Activated gamma-delta T cell treated with Interleukin-2 at 50 U/mL for 16 hours (primary cell): ENCODE measurements around the gene P2RX6.
"Not testable (repeated sequence)": the region's sequence is repeated elsewhere in the genome, so short reads cannot be mapped to it uniquely, and the experiment has no call there.

ENCODE experiments used
- DNase-seq: peaks from one replicate; pipeline ENCODE4 v3.0.0-alpha.2; 2020

Gene P2RX6

DNA sequence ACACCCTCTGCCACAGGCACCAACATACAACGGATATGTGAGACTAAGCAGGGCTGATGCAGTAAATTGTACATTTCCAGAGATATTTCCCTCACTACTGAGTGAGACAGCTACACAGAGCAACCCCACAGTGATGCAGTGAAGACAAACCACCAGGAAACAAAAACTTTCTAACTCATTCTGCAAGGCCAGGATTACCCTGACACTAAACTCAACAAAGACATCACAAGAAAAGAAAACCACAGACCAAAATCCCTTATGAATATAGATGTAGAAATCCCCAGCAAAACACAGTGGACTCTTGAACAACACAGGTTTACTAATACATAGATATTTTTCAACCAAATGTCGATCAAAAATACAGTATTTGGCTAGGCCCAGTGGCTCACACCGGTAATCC is 18.9 kb downstream of the P2RX6 start:
- no peak for DNase-seq

DNA sequence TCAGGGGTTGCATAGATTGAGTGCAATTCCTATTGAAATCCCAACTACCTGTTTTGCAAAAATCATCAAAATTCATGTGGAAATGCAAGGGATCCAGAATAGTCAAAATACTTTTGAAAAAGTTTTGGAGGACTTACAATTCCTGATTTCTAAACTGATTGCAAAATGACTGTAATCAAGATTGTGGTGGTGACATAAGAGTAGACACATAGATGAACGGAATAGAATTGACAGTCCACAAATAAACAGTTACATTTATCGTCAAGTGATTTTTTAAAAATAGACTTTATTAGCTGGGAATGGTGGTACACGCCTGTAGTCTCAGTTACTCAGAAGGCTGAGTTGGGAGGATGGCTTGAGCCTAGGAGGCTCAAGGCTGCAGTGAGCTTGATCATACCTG is 20.0 kb downstream of the P2RX6 start:
- no peak for DNase-seq

DNA sequence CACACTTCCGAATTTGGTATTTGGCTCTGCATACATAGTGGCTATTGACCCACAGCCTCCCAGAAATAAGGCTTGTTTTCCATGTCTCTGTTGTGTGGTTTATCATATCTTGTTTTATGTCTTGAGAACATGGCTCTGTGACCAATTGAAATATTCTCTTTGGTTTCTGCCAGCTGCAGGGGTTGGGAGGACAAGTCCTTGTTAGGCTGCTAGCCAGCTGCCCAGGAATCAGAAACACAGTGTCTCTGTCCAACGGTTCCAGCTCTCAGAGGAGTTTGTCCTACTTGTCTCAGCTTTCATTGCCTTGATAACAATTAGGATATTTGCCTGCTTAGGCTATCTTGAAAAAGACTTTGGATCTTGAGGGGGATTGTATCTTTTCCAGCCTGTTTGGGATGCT is 23.4 kb downstream of the P2RX6 start:
- DNase-seq: no peak

DNA sequence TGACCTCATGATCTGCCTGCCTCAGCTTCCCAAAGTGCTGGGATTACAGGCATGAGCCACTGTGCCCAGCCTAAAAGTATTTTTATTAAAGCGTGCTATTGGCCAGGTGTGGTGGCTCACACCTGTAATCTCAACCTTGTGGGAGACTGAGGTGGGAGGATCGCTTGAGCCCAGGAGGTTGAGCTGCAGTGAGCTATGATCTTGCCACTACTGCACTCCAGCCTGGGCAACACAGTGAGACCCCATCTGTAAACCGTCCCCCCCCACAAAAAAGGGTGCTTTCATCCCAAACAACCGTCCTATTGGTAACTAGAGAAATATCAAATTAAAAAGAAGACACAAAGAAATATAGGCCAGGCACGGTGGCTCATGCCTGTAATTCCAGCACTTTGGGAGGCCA is 24.2 kb downstream of the P2RX6 start:
- not testable (repeated sequence) for DNase-seq

DNA sequence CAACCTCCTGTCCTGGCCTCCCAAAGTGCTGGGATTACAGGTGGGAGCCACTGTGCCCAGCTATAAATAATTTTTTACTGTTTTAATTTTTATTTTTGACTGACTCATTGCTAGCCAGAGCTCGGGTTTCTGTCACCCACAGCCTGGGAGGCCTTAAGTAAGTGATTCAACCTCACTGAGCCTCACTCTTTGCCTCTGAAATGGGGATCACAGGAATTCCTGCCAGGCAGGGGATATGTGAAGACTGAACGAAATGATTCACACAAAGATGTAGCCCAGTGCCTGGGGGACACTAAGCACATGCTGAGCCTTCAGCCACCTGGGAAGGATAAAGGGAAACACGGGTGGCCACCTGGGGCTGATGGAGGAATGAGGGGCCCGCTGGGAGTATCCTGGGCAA is 27.0 kb downstream of the P2RX6 start:
- DNase-seq: no peak

DNA sequence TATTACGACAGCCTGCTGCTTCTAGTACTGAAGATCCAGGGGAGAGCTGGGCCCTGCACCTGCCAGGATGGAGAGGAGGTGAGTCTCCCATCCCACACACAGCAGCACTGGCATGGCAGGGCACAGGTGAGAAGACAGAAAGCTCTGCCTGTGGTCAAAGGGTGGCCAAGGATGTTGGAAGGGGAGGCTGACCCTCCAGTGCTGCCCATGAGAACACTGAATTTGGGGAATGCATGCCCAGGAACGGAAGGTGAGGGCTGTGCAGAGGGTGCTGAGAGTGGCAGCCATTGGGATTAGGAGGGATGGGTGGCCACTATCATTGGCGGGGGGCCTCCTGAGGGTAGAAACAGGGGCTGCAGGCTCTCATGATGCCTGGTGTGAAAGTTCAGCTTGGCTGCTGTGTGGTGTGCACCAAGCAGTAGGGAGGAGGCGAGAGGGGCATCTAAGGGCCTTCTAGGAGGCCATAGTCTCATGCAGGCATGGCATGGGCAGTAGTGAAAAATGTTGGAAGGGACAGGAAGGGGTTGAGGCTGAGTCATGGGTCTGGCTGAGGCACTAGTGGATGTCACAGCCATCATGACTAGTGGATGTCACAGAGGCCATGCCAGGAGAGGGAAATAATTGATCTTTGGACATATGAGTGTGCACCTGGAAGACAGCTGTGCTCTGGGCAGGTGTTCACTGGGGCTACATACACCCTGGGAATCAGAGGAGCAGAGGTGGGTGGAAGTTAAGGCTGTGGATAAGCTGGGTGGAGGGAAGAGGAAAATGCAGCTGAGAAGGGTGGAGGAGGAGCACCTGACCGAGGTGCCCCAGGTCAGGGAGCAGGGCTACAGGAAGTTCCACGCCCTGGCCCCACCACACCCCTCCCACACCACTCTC is 28.3 kb downstream of the P2RX6 start:
- DNase-seq: no peak

DNA sequence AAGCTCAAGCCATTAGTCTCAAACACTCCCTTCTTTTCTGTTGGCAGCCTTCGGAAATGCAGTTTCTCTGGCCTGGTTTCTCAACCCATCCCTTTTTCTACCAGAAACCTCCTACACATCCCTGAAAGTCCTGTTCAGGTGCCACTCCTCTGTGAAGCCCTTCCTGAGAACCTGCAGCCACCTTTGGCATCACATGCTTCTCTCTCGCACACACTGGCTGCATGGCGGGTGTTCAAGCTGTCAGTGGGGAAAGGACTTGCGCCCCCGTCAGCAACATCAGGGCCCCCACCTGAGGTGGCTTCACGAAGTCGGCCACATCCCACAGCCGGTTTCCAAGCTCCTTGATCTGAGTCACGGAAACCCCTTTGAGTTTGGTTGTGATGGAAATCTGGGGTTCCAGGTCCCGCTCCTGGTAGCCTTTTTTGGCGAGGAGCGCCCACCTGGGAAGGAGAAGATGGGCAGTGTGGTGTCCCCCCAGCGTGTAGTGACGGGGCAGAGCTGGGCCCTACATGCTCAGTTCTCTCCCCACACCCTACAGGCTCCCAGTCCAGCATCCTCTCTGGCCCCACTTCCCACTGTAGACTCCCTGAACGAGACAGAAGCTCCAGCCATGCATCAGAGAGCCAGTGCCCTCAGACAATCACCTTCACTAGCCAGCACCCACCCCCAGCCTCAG is 29.0 kb downstream of the P2RX6 start:
- no peak for DNase-seq

DNA sequence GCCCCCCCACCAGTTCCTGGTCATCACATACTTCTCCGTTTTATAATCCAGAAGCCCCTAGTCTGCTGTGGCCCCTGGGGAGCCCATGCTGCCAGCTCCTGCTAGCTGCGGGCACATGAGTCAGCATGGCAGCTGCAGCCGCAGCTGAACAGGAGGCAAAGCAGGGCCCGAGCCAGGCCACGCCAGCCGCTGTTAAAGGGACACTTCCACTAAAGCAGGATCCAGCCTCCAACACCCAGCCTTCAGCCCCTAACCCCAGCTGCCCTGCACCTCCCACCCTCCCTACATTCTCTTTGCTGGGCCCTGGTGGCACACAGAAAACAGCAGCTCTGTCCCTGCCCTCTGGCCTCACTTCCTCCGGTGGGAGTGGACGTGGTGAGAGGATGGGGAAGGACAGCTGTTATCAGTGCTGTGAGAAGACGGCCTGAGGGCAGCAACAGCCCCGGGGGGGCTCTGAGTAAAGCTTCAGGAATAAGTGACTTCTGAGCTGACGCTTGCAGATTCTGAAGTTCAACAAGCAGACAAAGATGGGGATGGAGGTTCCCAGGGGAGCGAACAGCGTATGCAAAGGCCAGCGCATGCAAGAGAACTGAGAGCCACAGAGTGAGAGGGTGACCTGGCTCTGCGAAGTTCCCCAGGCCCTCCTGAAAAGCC is 30.1 kb downstream of the P2RX6 start:
- DNase-seq: no peak

DNA sequence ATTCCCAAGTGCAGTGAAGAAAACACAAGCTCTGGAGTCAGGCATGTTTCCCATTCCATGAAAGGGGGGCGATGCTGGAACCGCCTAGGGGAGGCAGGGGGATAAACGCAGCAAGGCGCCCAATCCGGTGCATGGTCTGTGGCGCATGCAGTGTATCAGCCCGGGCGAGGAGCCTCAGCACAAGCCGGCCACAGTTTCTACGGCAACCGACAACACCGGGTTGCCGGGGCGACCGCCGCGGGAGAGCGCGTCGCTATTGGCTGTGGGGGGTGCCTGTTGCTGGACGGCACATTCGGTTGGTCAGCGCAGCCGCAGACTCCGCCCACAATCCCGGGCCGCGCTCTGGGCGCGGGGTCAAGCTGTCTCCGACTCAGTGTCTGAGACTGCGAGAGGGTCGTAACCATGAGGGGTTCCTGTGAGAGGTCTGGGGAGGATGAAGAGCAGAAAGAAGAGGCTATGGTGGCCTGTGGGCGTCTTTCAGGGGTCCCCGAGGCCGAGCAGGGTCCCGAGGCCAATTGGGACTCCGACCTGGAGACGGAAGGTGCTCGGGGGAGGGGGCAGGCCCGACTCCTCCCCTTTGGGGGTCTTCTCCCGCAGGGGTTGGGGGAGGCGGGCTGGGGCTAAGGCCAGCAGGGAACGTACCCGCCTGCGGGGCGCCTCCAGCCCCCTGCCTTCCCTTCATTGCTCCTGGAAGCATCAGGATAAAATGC is 30.8 kb downstream of the P2RX6 start, which contains the start of gene LRRC74B:
Gene LRRC74B (plus strand): TSS at position 362 of the 710 bp plus-strand sequence. CDS start 41 bp downstream, at position 403.
- peak; percentile 54 for DNase-seq

DNA sequence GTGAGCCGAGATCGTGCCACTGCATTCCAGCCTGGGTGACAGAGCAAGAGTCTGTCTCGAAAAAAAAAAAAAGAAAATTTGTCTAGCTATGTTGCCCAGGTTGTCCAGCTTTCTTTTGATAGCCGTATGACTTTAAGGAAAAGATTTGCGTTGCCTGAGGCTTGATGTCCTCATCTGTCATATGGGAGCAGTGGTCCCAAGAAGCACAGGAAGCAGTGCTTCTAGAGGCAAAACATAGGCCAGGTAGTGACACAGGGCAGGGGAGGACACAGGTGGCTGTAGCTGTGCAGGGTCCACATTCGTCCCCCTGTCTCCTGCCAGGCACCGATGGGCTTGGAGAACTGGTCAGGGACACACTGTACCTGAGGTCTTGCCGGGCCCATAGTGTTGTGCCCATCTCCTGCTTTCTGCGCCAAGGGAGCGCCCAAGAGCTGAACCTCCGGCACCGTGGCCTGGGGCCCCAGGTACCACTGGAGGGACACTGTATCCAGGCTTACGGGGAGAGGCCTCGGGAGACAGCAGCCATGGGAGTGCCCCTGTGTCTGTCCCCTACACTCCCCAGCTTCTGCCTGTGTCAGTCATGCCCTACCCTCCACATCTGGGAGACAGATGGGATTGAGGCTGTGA is 32.2 kb downstream of the P2RX6 start:
- DNase-seq: no peak

DNA sequence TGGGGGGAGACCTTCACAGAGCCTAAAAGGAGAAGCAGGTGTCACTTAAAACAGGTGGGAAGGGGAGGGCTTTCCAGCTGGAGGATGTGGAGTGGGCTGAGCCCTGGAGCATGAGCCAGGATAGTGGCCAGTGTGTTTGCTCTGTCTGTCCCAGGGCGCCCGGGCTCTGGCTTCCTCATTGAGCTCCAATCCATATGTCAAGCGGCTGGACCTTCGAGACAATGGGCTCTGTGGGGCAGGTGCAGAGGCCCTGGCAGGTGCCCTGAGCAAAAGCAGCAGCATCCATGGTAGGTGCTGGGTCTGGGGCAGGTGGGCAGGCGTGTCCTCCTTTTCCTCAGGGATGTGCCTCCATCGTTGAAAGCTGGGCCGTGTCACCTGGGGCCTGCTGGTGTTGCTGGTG is 32.8 kb downstream of the P2RX6 start:
- DNase-seq: no peak

DNA sequence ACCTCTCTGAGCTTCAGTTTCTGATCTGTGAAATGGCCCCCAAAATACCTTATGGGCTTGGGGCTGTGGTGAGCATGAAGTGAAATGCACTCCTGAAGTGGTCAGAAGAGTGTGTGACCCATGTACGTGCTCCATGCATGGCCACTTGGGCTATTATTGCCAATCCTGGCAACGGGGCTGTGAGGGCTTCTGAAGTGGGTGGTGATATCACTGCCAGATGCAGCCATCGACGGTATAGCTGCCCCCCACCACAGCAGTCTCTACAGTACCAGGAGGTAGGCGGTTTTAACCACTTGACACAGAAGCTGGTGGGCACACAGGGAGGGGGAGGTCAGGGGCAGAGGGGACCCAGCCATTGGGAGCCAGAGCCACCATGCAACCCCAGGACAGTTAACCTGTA is 33.5 kb downstream of the P2RX6 start:
- not testable (repeated sequence) for DNase-seq

DNA sequence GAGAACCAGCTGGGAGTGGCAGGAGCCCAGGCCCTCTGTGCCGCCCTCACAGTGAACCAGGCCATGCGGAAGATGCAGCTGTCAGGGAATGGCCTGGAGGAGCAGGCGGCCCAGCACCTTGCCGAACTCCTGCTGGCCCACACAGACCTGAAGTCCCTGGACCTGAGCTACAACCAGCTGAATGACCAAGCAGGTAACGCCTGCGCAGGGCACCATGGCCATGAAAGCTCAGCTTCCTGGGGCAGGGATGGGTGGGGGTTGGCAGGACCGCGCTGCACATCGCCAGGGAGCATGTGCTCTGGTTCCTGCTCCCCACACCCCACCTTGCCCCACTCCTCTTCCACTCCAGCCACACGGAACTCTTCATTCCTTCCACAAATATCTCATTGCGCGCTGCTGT is 34.0 kb downstream of the P2RX6 start:
- DNase-seq: not testable (repeated sequence)

DNA sequence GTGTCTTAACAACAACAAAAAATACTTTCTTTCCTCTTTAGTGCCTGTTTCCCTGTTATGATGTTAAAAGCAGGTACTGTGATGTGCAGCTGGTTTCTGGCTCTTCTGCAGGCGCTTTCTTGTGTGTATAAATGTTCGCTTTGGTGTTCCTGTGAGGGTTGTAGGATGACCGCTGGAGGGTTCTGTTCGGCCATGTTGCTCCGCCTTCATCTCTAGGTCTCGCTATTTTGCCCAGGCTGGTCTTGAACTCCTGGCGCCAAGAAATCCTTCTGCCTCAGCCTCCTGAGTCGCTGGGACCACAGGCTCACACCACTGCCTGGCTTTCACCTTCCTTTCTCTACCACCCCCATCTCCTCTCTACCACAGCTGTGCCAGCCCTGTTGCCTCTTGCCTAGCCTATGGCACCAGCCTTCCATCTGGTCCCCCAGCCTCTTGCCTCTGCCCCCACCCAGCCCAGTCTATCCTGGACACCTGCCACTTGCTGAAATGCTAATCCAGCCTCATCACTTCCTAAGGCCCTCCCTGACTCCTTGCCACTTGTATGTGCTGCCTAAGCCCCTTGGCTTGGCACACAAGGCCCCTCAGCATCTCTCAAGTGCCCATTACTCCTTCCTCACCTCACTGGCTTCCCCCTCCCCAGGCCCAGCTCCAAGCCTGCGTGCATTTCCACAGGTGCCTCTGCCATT is 36.3 kb downstream of the P2RX6 start:
- DNase-seq: no peak

DNA sequence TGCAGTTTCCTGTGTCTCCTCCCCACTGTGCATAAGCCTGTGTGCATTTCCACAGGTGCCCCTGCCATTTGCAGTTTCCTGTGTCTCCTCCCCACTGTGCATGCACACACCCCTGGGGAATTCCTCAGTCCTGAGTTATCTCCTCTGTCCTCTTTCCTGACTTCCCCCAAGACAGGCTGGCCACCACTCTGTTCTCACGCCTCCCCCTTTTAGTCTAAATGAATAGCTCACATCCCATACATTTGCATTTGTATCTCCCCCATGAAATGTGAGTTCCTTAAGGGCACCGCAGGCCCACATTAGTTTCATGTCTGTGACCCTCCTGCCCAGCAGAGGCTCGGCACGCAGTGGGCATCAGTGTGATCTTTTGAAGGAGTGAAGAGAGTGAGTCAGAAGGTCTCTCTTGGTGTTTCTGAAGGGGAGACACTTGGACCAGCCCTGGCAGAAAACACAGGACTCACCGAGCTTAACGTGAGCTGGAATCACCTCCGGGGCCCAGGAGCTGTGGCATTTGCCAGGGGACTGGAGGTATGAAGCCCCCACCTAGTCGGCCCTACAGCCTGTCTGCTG is 37.0 kb downstream of the P2RX6 start:
- no peak for DNase-seq

DNA sequence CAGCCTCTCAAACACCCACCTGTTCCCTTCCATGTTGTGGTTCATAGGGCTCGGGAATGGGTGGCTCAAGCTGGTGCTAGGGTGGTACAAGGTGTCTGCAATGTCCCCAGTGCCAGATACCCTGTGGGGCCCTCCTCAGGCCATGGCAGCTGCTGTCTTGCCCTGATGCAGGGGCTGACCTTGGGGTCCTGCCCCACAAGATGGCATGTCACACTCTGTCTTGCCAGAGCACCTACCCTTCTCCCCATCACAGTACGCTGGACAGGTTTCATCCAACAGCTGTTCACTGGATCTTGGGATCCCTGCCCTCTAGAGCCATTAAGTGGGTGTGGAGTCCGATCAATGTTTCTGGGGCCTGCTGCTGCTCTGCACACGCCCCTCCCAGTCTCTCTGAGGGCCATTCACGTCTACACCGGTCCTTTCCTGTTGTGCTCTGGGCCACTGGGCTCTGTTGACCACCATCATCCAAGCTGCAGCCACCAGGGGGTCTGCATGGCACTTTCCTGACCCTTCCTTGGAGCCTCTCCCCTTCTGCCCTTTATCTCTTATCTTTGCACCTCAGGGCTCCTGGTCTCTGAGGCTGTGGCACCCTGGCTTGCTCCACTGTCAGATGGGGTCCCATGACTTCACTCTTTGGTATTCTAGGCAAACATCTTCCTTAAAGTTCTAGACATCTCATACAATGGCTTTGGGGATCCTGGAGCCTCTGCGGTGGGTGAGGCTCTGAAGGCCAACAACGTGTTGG is 37.9 kb downstream of the P2RX6 start:
- no peak for DNase-seq

DNA sequence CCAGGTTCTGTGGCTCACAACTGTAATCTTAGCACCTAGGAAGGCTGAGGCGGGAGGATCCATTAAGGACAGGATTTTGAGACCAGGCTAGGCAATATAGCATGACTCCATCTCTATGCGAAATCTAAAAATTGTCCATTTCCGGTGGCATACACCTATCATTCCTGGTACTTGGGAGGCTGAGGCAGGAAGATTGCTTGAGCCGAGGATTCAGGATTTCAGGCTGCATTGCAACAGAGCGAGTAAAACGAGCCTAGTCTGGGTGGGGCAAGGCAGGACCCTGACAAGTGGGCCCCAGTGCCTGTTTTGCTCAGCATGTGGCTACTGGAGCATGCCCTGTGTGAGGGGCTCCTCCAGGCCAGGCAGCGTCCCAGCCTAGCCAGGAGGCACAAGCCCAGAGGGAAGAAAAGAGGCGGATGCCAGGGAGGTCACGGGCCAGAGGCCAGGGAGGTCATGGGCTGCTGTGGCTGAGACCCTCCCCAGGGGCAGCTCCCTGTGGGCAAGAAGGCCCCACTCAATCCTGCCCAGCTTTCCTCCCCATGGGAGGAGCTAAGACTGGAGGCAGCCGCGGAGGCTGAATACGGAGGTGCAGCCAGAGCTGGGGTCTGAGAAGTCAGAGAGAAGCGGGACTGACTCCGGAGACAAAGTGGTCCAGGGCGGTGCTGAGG is 39.2 kb downstream of the P2RX6 start:
- DNase-seq: no peak

DNA sequence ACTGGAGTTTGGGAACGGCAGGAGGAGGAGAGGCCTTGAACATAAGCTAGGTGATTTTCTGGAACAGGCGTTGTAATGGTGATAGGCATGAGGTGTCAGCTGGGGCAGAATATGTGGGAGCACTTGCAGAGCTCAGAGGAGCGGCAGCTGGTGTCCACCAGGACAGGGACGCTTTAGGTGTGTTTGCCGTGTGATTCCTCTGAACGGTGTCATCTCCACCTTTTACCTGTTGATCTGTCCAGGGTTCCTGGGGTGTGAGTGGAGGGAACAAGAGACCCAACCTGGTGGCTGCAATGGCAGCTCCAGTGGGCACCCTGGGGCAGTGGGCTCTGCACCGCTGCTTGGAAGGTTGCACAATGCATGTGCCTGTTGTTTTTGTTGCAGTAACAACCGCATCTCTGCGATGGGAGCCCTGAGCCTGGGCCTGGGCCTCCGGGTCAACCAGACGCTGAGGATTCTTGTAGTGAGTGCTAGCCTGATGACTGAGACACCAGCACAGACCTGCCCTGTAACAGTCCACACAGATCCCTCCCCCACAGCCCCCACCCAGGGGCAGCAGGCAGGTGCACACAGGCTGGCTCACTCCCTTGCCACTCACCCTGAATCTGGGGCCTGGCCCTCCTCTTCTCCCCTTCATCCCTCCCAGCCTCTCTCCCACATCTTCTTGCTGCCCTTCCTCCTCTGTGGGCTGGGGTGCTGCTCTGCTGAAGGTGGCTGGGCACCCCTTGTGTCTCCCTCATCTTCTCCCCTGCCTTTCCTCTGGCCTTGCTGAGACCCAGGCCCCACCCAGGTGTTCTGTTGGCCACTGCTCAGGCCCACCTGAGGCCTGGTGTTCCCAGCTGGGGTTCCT is 40.0 kb downstream of the P2RX6 start:
- DNase-seq: no peak

DNA sequence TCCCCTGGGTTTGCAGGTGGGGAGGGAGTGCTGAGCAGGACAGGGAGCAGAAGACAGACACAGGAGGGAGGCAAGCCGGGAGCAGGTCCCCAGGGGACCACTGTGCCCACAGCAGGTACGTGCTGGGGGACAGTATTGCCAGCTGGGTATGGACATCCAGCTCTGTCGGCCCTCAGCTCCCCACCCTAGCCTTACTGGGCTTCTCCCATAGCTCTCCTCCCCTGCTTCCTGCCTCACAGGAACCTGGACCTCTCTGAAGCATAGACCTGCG is 40.5 kb downstream of the P2RX6 start:
- DNase-seq: no peak

DNA sequence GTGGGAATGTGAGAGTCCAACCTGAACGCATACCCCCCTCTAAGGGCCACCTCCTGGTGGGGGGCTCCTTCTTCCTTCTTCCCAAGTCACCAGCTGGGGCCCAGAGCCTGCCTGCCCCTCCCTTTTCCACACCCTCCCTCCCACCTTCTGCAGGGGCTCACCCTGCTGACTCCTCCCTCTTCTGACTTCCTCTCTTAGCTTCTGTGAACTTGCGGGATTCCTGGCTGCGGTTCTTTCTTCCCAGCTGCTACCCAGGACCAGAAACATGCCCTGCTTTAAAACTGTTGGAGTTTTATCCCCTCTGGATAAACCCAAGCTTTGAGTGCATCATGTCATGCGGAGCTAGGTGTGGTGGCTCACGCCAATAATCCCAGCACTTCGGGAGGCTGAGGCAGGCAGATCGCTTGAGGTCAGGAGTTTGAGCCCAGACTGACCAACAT is 40.9 kb downstream of the P2RX6 start:
- DNase-seq: no peak
